ENCODE measurements around the gene TMC8. TPM values are rescaled to one million over a fixed set of nuclear protein-coding genes. Genes with fewer than 3 reads are reported as not detected.
"Not testable (repeated sequence)": the region's sequence is repeated elsewhere in the genome, so short reads cannot be mapped to it uniquely, and the experiment has no call there.

TMC8 gene, protein sequence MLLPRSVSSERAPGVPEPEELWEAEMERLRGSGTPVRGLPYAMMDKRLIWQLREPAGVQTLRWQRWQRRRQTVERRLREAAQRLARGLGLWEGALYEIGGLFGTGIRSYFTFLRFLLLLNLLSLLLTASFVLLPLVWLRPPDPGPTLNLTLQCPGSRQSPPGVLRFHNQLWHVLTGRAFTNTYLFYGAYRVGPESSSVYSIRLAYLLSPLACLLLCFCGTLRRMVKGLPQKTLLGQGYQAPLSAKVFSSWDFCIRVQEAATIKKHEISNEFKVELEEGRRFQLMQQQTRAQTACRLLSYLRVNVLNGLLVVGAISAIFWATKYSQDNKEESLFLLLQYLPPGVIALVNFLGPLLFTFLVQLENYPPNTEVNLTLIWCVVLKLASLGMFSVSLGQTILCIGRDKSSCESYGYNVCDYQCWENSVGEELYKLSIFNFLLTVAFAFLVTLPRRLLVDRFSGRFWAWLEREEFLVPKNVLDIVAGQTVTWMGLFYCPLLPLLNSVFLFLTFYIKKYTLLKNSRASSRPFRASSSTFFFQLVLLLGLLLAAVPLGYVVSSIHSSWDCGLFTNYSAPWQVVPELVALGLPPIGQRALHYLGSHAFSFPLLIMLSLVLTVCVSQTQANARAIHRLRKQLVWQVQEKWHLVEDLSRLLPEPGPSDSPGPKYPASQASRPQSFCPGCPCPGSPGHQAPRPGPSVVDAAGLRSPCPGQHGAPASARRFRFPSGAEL
- total RNA-seq = 234 and 239 TPM in 2 replicates

DNA sequence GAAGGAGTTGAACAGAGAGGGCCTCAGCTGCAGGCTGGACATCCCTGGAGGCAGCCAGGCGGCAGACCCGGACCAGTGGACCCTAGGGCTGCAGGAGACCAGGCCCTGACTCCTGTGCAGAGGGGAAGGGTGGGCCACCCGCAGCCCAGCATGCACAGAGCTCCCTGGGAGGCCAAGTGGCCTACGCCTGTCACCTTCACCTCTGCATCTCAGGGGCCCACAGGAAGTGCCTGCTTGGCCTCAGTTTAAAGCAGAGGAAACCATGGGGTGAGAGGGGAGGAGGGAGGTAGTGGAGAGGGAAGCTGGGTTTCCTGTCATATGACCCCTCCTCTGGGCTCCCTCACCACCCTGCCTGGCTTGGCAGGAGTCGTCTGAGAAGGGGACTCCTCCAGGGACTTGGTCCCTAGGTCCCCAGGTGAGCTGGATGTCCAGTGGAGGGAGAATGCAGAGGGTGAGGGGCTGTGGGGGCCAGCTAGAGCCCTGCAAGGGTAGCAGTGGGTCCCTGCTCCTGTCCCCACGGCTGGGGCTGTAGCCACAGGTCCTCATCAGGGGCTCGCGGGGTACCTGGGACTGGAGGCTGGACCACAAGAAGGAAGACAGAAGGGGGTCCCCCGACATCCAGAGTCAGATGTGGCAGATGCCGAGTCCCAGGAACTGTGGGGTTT, at the start of gene TMC8:
TMC8 (plus strand) TSS at position 335 of the 665 bp plus-strand sequence. CDS start 818 bp downstream, outside the sequence.
- Mint-ChIP-seq H3K36me3 (ENCODE audit: low read depth) (peaks cover 32% of the 10 kb centered on the region), H3K27ac (peak within 1 kb of the TSS; percentile 99), H3K4me3 (peak within 1 kb of the TSS; percentile 98), H3K27me3 (ENCODE audit: insufficient read depth) (no peaks in the 10 kb centered on the region), H3K9me3 (no peaks in the 10 kb centered on the region), H3K4me1 (ENCODE audit: low read depth) (peaks cover 57% of the 10 kb centered on the region)
- intact Hi-C loops (cut with micrococcal nuclease) = loop anchor here (1.0 to 5.0 kb wide), 7 partner anchors 10 to 1403 kb away; partner anchors contain the start of genes JMJD6, METTL23 and TNRC6C
- peak; percentile 79 for DNase-seq (ENCODE audit: low spot score)

DNA sequence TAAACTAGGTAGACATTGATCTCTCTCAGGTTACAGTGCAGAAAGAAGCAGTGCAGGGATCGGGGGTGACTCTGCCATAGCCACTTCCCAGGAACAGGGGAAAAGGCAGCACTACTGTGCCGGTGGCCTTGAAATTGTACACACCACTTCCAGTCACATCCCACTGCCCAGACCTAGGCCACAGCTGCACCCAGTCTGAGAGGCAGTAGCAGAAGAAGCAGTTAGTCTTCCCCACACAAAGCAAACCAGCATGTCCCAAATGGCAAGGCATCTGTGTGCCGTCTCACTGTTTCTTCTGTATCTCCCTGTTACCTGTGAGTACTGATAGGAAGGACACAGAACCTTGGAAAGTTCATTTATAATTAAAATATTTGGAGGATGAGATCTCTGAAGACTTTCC, 49.0 kb upstream of the TMC8 start:
- Mint-ChIP-seq H3K9me3 (no peaks in the 10 kb centered on the region), H3K4me3 (no peak overlapping the region), H3K4me1 (ENCODE audit: low read depth) (peaks cover 5% of the 10 kb centered on the region), H3K27me3 (ENCODE audit: insufficient read depth) (no peaks in the 10 kb centered on the region), H3K27ac (no peak overlapping the region), H3K36me3 (ENCODE audit: low read depth) (peaks cover 11% of the 10 kb centered on the region)
- intact Hi-C loops (cut with micrococcal nuclease) = no loop called here
- no peak for DNase-seq (ENCODE audit: low spot score)

DNA sequence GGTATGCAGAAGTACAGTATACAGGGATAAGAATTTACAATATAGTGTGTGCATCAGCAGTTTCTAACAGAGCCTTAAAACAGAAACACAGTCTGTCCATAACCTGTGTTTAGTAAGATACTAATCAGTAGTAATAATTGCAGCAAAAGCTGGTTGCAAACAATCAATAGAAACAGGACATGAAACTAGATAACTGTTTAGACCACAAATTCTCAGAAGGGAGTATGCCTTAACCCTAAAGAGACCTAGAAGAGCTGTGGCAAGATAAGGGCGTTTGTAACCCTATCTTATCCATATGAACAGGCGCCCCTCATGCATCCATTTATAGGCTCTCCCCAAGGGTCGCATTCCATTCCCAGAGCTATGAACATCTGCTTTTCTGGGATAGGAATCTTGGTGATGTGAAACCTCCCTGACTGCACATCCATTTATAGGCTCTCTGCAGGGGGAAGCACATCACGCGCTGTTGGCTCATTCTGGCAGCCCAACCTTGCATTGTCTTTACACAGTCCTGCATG, 48.2 kb upstream of the TMC8 start:
- DNase-seq (ENCODE audit: low spot score); H3K9me3 Mint-ChIP-seq; H3K27me3 Mint-ChIP-seq (ENCODE audit: insufficient read depth); H3K4me3 Mint-ChIP-seq; intact Hi-C loops (cut with micrococcal nuclease); H3K4me1 Mint-ChIP-seq (ENCODE audit: low read depth); H3K36me3 Mint-ChIP-seq (ENCODE audit: low read depth); H3K27ac Mint-ChIP-seq: not testable (repeated sequence)

DNA sequence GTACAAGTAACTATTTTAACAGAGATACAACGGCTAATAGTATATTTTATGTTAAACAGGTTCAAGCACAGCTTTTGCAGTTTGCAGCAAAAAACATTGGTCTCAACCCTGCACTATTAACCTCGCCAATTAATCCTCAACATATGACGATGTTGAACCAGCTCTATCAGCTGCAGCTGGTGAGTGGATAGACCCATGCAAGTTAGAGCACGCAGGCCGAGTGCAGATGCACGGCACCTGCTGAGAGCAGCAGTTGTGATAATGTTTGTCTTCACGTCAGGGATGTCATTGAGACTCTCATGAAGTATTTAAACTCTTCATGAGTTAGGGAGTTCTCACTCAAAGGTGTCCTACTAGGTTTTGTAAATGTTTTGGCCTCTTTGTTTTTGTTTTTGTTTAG, 47.6 kb upstream of the TMC8 start:
- no peaks in the 10 kb centered on the region for H3K9me3 Mint-ChIP-seq
- H3K27ac Mint-ChIP-seq = no peak overlapping the region
- peaks cover 5% of the 10 kb centered on the region for H3K4me1 Mint-ChIP-seq (ENCODE audit: low read depth)
- no peaks in the 10 kb centered on the region for H3K27me3 Mint-ChIP-seq (ENCODE audit: insufficient read depth)
- DNase-seq (ENCODE audit: low spot score) = no peak
- intact Hi-C loops (cut with micrococcal nuclease) = no loop called here
- peaks cover 7% of the 10 kb centered on the region for H3K36me3 Mint-ChIP-seq (ENCODE audit: low read depth)
- H3K4me3 Mint-ChIP-seq = no peak overlapping the region

DNA sequence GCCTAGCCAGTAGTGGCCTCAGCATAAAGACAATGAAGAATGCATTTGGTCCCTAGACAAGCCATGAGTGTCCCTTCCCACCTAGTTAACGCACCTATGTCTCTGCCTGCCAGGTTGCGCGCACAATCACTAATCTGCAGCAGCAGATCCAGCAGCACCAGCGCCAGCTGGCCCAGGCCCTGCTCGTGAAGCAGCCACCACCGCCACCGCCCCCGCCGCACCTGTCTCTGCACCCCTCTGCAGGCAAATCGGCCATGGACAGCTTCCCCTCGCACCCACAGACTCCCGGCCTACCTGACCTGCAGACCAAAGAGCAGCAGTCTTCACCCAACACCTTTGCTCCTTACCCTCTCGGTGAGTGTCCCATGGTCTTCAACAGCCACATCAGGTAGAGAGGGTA, 43.8 kb upstream of the TMC8 start:
- intact Hi-C loops (cut with micrococcal nuclease) = no loop called here
- Mint-ChIP-seq H3K9me3 (no peaks in the 10 kb centered on the region), H3K4me1 (ENCODE audit: low read depth) (peaks cover 10% of the 10 kb centered on the region), H3K27ac (no peak overlapping the region), H3K27me3 (ENCODE audit: insufficient read depth) (no peaks in the 10 kb centered on the region), H3K4me3 (no peak overlapping the region), H3K36me3 (ENCODE audit: low read depth) (peaks cover 14% of the 10 kb centered on the region)
- no peak for DNase-seq (ENCODE audit: low spot score)

DNA sequence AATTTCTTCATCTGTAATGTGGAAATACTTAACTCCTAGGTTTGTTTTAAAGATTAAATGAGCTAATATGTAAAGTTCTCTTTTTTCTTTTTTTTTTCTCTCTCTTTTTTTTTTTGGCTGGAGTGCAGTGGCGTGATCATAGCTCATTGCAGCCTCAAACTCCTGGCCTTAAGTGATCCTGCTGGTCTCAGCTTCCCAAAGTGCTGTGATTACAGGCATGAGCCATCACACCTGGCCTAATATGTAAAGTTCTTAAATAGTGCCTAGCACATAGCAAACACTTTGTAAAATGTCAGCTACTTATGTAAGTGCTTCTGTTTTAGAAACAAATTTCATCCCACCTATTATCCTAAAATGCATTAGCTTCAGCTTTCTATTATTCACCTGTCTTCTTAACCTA, 42.0 kb upstream of the TMC8 start:
- H3K36me3 Mint-ChIP-seq (ENCODE audit: low read depth) = peaks cover 26% of the 10 kb centered on the region
- DNase-seq (ENCODE audit: low spot score) = no peak
- intact Hi-C loops (cut with micrococcal nuclease) = no loop called here
- H3K4me1 Mint-ChIP-seq (ENCODE audit: low read depth) = peaks cover 10% of the 10 kb centered on the region
- no peak overlapping the region for H3K4me3 Mint-ChIP-seq
- no peak overlapping the region for H3K27ac Mint-ChIP-seq
- no peaks in the 10 kb centered on the region for H3K27me3 Mint-ChIP-seq (ENCODE audit: insufficient read depth)
- no peaks in the 10 kb centered on the region for H3K9me3 Mint-ChIP-seq

DNA sequence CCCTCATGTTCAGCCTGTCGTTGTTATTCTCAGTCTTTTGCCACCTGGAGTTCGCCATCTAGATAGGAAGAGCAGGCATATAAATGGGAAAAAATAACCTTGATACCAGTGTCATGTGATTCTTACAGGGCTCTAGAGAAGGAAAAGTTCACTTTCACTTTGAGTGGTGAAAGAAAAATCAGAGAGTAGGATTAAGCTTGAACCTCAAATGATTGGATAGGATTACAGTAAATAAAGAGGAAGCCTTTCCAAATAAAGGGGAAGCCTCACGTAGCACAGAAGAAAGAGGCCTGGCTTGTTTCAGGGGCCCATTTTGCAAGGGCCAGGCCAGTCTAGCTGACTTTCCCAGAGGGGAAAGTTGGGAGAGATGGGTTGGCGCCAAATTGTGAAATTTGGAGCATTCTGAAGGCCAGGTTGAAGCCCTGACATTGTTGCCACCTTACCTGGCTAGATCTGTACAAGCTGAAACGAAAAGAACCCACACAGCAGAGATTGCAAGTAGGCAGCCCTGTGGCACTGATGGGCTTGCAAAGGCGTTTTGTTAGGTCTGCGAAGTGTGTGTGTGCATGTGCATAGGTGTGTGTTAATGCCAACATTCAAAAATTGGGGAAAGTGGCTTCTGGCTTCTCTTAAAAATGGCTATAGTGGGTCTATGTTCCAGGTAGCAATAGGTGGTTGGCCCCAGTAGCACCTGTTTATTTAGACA, 40.8 kb upstream of the TMC8 start:
- Mint-ChIP-seq H3K9me3 (no peaks in the 10 kb centered on the region), H3K27ac (peak overlapping the region; percentile 12), H3K36me3 (ENCODE audit: low read depth) (peaks cover 30% of the 10 kb centered on the region), H3K4me1 (ENCODE audit: low read depth) (peaks cover 9% of the 10 kb centered on the region), H3K27me3 (ENCODE audit: insufficient read depth) (no peaks in the 10 kb centered on the region), H3K4me3 (no peak overlapping the region)
- DNase-seq (ENCODE audit: low spot score) = no peak
- intact Hi-C loops (cut with micrococcal nuclease) = no loop called here

DNA sequence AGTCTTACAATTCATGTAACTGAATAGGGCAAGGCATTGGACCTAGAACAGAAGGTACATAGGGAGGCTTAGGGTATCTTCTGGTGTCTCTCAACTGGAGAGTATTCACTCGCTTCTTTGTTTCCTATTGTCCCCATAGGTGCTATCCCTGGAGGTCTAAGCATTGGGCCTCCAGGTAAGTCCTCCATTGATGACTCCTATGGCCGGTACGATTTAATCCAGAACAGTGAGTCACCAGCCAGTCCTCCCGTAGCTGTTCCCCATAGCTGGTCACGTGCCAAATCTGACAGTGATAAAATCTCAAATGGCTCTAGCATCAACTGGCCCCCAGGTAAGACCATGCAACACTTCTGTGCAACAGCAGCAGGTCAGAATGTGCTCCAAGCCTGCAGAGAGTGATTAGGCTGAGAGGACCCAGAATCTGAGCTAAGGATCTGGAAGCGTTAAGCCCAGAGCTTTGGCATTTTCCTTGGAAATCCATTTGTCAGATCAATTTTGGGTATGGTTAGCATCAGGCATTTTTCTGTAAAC, 37.7 kb upstream of the TMC8 start:
- H3K27ac Mint-ChIP-seq = no peak overlapping the region
- H3K4me3 Mint-ChIP-seq = no peak overlapping the region
- H3K9me3 Mint-ChIP-seq = no peaks in the 10 kb centered on the region
- DNase-seq (ENCODE audit: low spot score) = no peak
- intact Hi-C loops (cut with micrococcal nuclease) = no loop called here
- H3K4me1 Mint-ChIP-seq (ENCODE audit: low read depth) = peaks cover 6% of the 10 kb centered on the region
- H3K27me3 Mint-ChIP-seq (ENCODE audit: insufficient read depth) = no peaks in the 10 kb centered on the region
- H3K36me3 Mint-ChIP-seq (ENCODE audit: low read depth) = peaks cover 30% of the 10 kb centered on the region

DNA sequence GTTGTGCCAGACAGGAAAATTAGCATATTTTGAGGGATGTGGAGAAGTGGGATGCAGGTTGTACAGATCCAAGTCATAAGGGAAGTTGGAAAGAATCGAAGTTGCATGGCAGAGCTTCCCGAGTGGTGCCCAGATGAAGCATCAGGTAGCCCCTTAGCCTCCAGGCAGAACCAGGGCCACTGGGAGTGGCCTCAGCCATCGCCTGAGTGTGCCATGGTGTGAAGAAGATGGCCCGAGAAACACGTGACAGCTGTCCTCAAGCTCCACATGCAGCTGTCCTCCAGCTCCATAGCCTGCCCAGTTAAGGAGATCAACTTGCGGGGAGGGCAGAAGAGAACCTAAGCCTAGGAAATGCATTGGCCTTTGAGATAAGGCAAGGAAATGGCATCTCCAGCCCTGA, 35.5 kb upstream of the TMC8 start:
- Mint-ChIP-seq H3K9me3 (no peaks in the 10 kb centered on the region), H3K27me3 (ENCODE audit: insufficient read depth) (no peaks in the 10 kb centered on the region), H3K36me3 (ENCODE audit: low read depth) (peaks cover 43% of the 10 kb centered on the region), H3K27ac (no peak overlapping the region), H3K4me3 (no peak overlapping the region), H3K4me1 (ENCODE audit: low read depth) (no peaks in the 10 kb centered on the region)
- DNase-seq (ENCODE audit: low spot score) = no peak
- intact Hi-C loops (cut with micrococcal nuclease) = no loop called here

DNA sequence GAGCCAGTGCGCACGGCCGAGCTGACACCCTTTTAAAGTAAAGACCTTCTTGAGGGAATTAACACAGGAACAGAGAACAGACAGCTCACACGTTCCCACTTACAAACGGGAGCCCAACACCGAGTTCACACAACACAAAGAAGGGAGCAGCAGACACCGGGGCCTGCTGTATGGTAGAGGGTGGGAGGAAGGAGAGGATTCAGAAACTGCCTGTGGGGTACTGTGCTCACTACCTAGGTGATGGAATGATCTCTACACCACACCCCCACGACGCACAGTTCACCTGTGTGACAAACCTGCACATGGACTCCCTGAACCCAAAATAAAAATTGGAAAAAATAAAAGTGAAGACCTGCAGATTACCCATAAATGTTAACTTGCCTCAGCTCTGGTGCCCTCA, 34.5 kb upstream of the TMC8 start:
- Mint-ChIP-seq H3K4me3 (no peak overlapping the region), H3K9me3 (no peaks in the 10 kb centered on the region), H3K27me3 (ENCODE audit: insufficient read depth) (no peaks in the 10 kb centered on the region), H3K4me1 (ENCODE audit: low read depth) (no peaks in the 10 kb centered on the region), H3K36me3 (ENCODE audit: low read depth) (peaks cover 49% of the 10 kb centered on the region), H3K27ac (no peak overlapping the region)
- DNase-seq (ENCODE audit: low spot score) = no peak
- intact Hi-C loops (cut with micrococcal nuclease) = no loop called here

DNA sequence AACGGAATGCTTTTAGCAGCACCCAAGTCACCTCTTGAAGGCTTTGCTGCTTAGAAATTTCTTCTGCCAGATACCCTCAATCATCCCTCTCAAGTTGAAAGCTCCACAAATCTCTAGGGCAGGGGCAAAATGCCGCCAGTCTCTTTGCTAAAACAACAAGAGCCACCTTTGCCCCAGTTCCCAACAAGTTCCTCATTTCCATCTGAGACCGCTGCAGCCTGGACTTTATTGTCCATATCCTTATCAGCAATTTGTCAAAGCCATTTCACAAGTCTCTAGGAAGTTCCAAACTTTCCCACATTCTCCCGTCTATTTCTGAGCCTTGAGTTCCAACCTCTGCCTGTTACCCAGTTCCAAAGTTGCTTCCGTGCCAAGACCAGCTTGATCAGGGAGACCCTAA, 29.5 kb upstream of the TMC8 start:
- intact Hi-C loops (cut with micrococcal nuclease) = no loop called here
- no peaks in the 10 kb centered on the region for H3K27me3 Mint-ChIP-seq (ENCODE audit: insufficient read depth)
- peaks cover 36% of the 10 kb centered on the region for H3K36me3 Mint-ChIP-seq (ENCODE audit: low read depth)
- H3K4me3 Mint-ChIP-seq = no peak overlapping the region
- no peaks in the 10 kb centered on the region for H3K4me1 Mint-ChIP-seq (ENCODE audit: low read depth)
- no peaks in the 10 kb centered on the region for H3K9me3 Mint-ChIP-seq
- DNase-seq (ENCODE audit: low spot score) = no peak
- H3K27ac Mint-ChIP-seq = no peak overlapping the region

DNA sequence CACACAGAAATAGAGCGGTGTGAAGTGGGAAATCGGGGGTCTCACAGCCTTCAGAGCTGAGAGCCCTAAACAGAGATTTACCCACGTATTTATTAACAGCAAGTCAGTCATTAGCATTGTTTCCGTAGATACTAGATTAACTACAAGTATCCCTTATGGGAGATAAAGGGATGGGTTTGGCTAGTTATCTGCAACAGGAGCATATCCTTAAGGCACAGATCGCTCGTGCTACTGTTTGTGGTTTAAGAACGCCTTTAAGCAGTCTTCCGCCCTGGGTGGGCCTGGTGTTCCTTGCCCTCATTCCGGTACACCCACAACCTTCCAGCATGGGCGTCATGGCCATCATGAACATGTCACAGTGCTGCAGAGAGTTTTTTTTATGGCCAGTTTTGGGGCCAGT, 29.0 kb upstream of the TMC8 start:
- intact Hi-C loops (cut with micrococcal nuclease) = no loop called here
- Mint-ChIP-seq H3K36me3 (ENCODE audit: low read depth) (peaks cover 36% of the 10 kb centered on the region), H3K27ac (no peak overlapping the region), H3K4me1 (ENCODE audit: low read depth) (no peaks in the 10 kb centered on the region), H3K9me3 (no peaks in the 10 kb centered on the region), H3K4me3 (no peak overlapping the region), H3K27me3 (ENCODE audit: insufficient read depth) (no peaks in the 10 kb centered on the region)
- no peak for DNase-seq (ENCODE audit: low spot score)
